Esophagus mucosa (tissue), 1 donor: ENCODE data around the gene CAAP1. TPM values are rescaled to one million over a fixed set of nuclear protein-coding genes. Genes with fewer than 3 reads are reported as not detected.
"Not testable (repeated sequence)": the region's sequence is repeated elsewhere in the genome, so short reads cannot be mapped to it uniquely, and the experiment has no call there.

Experiments used
- ATAC-seq: fragments of 200-7000 bp; cut with Tn5 transposase; one replicate; pipeline ENCODE4 v1.9.1; 2020
- total RNA-seq: library from RNA; stranded (reverse); gene quantifications from one replicate; pipeline ENCODE4 v1.2.4, GENCODE V29; 2023
- donor health status: DM: yes; HTN: yes; CAD: no.

Gene CAAP1
- total RNA-seq, 1 donor from 2014 or later: 12.1 TPM

DNA sequence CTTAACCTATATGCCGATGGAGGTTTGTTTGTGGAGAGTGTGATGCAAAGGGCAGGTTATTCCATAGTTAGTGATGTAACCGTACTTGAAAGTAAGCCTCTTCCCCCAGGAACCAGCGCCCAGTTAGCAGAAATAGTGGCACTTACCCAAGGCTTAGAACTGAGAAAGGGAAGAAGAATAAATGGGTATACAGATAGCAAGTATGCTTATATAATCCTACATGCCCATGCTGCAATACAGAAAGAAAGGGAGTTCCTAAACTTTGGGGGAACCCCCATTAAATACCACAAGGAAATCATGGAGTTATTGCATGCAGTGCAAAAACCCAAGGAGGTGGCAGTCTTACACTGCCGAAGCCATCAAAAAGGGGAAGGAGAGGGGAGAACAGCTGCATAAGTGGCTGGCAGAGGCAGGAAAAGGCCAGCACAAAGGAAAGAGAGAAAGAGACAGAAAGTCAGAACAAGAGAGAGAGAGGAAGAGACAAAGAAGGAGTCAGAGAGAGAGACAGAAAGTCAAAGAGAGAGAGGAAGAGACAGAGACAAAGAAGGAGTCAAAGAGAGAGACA, 64.1 kb downstream of the CAAP1 start:
- not testable (repeated sequence) for ATAC-seq

DNA sequence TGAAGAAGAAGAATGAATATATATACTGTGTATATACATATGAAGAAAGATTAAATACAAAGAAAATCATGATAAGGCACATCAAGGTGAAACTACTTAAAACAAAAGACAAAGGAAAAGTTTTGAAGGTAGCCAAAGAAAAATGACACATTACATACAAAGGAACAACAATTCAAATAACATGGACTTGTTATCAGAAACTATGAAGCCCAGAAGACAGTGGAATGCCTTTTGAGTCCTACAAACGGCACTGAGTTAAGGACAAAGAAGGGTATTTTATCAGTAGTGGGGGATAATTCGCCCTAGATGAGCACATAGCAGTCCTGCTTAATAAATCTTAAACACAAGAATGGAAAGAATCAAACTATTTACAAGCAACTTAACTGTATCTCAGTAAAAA, 77.8 kb downstream of the CAAP1 start:
- ATAC-seq: no peak

DNA sequence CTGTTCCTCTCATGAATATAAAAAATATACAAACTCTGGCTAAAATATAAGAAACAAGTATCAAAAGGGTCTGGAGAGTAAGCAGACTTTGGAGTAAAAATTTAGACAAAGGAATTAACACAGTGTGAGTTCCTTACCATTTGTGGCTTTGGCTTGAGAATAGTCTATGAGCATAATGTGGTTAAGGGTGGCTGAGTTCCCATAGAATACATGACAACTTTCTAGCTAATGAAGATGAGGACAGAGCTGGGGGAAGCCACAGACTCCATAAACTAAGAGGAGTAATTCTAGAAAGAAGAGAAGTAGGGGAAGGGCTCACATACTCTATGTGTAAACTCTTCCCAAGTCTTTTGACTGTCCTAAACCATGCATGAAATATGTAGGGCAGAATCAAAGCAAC, 79.4 kb downstream of the CAAP1 start:
- no peak for ATAC-seq

DNA sequence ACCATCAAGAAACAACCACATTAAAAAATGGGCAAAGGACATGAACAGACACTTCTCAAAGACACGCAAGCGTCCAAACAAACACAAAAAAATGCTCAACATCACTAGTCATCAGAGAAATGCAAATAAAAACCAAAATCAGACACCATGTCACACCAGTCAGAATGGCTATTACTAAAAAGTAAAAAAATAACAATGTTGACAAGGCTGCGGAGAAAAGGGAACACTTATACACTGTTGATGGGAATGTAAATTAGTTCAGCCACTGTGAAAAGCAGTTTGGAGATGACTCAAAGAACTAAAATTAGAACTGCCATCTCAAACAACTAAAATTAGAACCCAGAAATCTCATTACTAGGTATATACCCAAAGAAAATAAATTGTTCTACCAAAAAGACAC, 80.4 kb downstream of the CAAP1 start:
- no peak for ATAC-seq

DNA sequence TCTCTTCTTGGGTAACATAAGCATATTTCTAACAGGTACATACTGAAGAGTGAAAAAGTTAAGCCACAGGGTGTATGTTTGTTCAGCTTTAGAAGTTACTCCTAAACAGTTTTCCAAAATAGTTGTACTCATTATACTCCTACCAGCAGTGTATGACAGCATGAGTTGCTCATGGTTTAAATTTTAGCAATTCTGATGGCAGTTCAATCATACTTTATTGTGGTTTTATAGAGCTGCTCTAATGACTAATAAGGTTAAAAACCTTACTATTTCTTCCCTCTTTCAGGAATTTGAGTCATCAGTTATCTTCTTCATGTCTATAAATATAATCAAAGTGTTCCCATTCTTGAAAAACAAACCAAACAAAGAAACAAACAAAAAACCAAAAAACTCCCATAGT, 81.5 kb downstream of the CAAP1 start:
- ATAC-seq: no peak

DNA sequence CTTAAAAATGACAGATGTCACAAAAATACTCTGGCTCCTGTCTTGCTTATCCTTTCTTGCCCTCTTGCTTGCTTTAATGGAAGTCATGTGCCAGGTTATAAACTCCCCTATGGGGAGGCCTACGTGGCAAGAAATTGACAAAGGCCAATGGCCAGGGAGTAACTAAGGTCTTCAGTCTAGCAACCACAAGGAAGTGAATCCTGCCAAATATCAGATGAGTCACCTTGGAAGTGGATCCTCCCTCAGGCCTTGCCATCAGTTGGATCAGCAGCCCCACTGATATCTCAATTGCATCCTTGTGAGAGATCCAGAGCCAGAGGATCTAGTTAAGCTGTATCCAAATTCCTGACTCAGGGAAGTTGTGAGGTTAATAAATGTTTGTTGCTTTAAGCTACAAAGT, 82.8 kb downstream of the CAAP1 start:
- ATAC-seq: peak; percentile 25

DNA sequence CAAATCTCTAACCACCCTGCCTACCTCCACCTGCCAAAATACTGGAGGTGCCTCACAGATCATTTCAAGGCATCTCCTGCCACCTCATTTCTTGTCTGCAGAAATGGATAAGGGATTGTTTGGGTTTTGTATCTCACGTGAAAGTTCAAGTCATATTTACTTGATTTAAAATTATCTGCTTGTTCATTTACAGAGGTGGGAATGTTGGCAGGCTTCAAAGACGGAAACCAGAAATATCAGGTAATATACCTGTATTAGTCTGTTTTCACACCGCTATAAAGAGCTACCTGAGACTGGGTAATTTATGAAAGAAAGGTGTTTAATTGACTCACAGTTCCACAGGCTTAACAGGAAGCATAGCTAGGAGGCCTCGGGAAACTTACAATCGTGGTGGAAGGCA, 85.4 kb downstream of the CAAP1 start:
- no peak for ATAC-seq

DNA sequence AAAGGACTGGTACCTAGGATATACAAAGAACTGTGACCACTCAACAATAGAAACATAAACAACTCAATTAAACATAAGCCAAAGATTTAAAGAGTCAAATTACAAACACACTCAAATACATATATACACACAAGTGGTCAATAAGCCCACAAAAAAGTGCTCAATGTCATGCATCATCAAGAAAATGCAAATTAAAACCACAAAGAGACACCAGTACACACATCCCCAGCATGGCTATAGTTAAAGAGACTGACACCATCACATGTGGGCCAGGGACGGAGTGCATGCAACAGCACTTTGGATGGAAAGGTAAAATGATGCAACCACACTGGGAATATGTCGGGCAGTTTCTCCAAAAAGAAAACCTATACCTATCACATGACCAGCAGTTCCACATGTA, 89.7 kb downstream of the CAAP1 start:
- ATAC-seq: no peak

DNA sequence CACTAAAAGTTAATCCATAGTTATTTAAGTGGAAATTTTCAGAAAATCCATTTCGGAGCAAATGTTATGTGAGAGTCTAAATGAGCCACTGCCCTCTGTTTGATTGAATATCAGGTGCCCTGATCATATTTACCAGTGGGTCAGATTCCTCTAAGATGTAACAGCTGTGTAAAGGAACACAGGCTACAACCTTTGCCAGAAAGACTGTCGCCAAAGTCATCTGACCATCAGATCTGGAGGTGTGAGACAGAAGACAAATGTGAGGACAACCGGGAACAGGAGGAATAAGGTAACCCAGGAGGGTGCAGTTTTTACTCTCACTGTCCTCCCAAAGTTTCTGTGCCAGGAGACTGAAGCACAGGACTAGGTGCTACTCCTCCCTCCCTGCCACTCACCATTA, 90.8 kb downstream of the CAAP1 start:
- ATAC-seq: no peak

DNA sequence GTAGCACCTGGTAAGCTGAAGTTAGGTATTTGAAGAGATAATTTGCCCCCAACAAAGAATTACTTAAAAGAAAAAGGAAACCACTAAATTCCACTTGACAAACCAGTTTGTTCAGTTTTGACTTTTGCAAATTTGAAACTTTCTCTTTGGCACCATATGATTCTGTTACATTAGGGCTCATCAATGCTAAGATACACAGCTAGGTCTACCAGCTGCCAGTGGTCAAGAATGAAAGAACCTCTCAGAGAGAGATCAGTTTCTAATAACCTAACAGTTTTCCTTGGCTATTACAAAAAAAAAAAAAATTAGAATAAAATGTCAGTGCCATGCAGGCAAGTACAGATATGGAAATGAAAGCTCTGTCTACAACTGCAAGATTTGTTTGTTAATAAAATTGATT, 92.3 kb downstream of the CAAP1 start:
- no peak for ATAC-seq

DNA sequence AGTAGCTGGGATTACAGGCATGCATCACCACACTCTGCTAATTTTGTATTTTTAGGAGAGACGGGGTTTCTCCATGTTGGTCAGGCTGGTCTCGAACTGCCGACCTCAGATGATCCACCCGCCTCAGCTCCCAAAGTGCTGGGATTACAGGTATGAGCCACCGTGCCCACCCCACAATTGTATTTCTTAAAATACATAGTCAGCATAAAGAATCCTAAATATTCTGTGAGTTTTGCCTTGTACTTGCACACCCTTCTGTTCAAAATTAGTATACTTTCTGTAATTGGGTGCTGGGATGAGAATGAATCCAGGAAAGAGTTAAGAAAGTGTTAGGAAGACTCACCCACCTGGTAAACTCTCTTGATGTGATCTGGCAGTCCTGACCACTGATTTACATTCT, 101.3 kb downstream of the CAAP1 start:
- ATAC-seq: no peak

Other genes starting within 250 kb of the CAAP1 start
- gene PLAA, start 54.4 kb upstream of the CAAP1 start, total RNA-seq: 21.6 TPM
- gene IFT74, start 63.6 kb upstream of the CAAP1 start, total RNA-seq: 7.4 TPM
- 0.08 TPM for gene LRRC19, start 112.9 kb upstream of the CAAP1 start, total RNA-seq
- 1.9 TPM for gene TEK, start 216.4 kb upstream of the CAAP1 start, total RNA-seq